HepG2 (cell line): ENCODE measurements around the gene ZNFX1. TPM values are rescaled to one million over a fixed set of nuclear protein-coding genes. Genes with fewer than 3 reads are reported as not detected.
"Not testable (repeated sequence)": the region's sequence is repeated elsewhere in the genome, so short reads cannot be mapped to it uniquely, and the experiment has no call there.

Experiments
- ATAC-seq: fragments of 200-7000 bp; cut with Tn5 transposase; 3 replicates; pipeline ENCODE4 v1.9.1; 2020; ENCODE audit warnings: mild to moderate bottlenecking, moderate library complexity
- BruUV-seq: library from RNA; stranded (reverse); fragments of 400-500 nt; replicated peaks from 2 replicates; lab custom pipeline; 2021; lab: Mats Ljungman, UMichigan
- CTCF ChIA-PET: fragments of 300-600 bp; formaldehyde crosslinking; extraction: SDS; loops from one replicate; lab custom pipeline; 2021; ENCODE audit warnings: low total read pairs, inconsistent platforms, low intra/inter-chr PET ratio; lab: Yijun Ruan, JAX
- POLR2A ChIA-PET: fragments of 350-600 bp; sonication (Branson Sonifier 250); formaldehyde crosslinking; loops from one replicate; lab custom pipeline; 2020; ENCODE audit warnings: antibody characterized with exemption, inconsistent platforms; lab: Yijun Ruan, JAX
- DNase-seq: peaks from one replicate; pipeline ENCODE4 v3.0.0-alpha.2; 2015; ENCODE audit warnings: low spot score
- FAIRE-seq: peaks from 3 replicates; lab custom pipeline; 2011; peaks lifted over from hg19 to GRCh38; lab: Jason Lieb, UNC
- H2AFZ ChIP-seq: one replicate; pipeline ENCODE4 v1.6.1; 2011; ENCODE audit warnings: low read length, inconsistent platforms
- H3K27ac ChIP-seq: fragments of 300-600 bp; 3 replicates; pipeline ENCODE4 v1.8.0; 2011; ENCODE audit warnings: mixed run types, mild to moderate bottlenecking, mixed read lengths, low read length, inconsistent platforms; ENCODE audit not compliant: insufficient read depth; ENCODE audit errors: extremely low read length
- H3K27me3 ChIP-seq, 2 experiments: fragments of 200-600 bp in 1 of 2; 2 replicates in 1 of 2; 3 replicates in 1 of 2; pipeline versions ENCODE4 v1.6.0 to v1.8.0; 2011; ENCODE audit warnings: low read length in 2 of 2, mild to moderate bottlenecking in 2 of 2, moderate library complexity in 2 of 2, inconsistent platforms in 1 of 2; ENCODE audit not compliant: insufficient read depth in 2 of 2, control insufficient read depth in 1 of 2
- H3K36me3 ChIP-seq, 2 experiments: fragments of 200-600 bp in 1 of 2; replicated peaks in 1 of 2; 2 replicates in 1 of 2; 3 replicates in 1 of 2; pipeline versions ENCODE4 v1.5.1 to v1.8.0; 2011; ENCODE audit warnings: low read length in 2 of 2, inconsistent platforms in 1 of 2; ENCODE audit not compliant: insufficient read depth in 2 of 2, control insufficient read depth in 1 of 2
- H3K4me1 ChIP-seq: 2 replicates; pipeline ENCODE4 v1.5.1; 2012; ENCODE audit warnings: low read length, inconsistent platforms; ENCODE audit not compliant: insufficient read depth
- H3K4me2 ChIP-seq: 2 replicates; pipeline ENCODE4 v1.6.0; 2011; ENCODE audit warnings: low read depth, low read length, inconsistent platforms
- H3K4me3 ChIP-seq, 3 experiments: fragments of 200-600 bp in 1 of 3; sonication (generic), shearing (Covaris generic) in 1 of 3; replicated peaks in 1 of 3; 2 replicates each; pipeline ENCODE4 v1.5.1; 2011 to 2016; ENCODE audit warnings: low read length in 3 of 3, inconsistent platforms in 2 of 3, low read depth in 2 of 3, mild to moderate bottlenecking in 2 of 3, control low read depth in 1 of 3, mixed read lengths in 1 of 3; ENCODE audit not compliant: insufficient read depth in 1 of 3
- H3K79me2 ChIP-seq: one replicate; pipeline ENCODE4 v1.6.1; 2011; ENCODE audit warnings: low read length, inconsistent platforms; ENCODE audit not compliant: insufficient read depth
- H3K9ac ChIP-seq: 2 replicates; pipeline ENCODE4 v1.6.0; 2011; ENCODE audit warnings: mild to moderate bottlenecking, low read depth, low read length, inconsistent platforms; ENCODE audit not compliant: insufficient read depth
- H3K9me3 ChIP-seq: 2 replicates; pipeline ENCODE4 v1.5.1; 2012; ENCODE audit warnings: mild to moderate bottlenecking, low read length
- H4K20me1 ChIP-seq: 2 replicates; pipeline ENCODE4 v1.6.0; 2011; ENCODE audit warnings: inconsistent platforms, mild to moderate bottlenecking, low read length, moderate library complexity; ENCODE audit not compliant: insufficient read depth
- FOSL2 ChIP-seq: sonication (generic); formaldehyde crosslinking; IDR thresholded peaks from 2 replicates; pipeline ENCODE4 v1.4.0; 2020; ENCODE audit warnings: missing genetic modification reagents
- SIN3B ChIP-seq: fragments of 150-350 bp; IDR thresholded peaks from 2 replicates; pipeline ENCODE4 v1.6.1; 2014; ENCODE audit warnings: low read length
- WGBS: methylation state at CpG from one replicate; pipeline ENCODE4 v1.1.6; 2017; ENCODE audit warnings: low lambda C conversion rate; 5-methylcytosine and 5-hydroxymethylcytosine counted together
- in situ Hi-C: cut with HindIII; loops from 2 replicates; pipeline ENCODE4 v1.10.0; 2017; ENCODE audit warnings: low pct_unique_long_range_greater_than_20kb; ENCODE audit not compliant: extremely low pct_ligation_motif_present
- intact Hi-C: fragments of 100-400 bp; cut with micrococcal nuclease; formaldehyde crosslinking; loops from one replicate; pipeline ENCODE4 v1.10.0; 2022; ENCODE audit not compliant: unreplicated experiment
- polyA plus RNA-seq, 8 experiments: library from polyadenylated mRNA; depleted of rRNA in 3 of 8; stranded (reverse) in 7 of 8; unstranded in 1 of 8; fragments of >200 nt; fragmentation: Illumina TruSeq in 4 of 8; extraction: Trizol in 4 of 8; gene quantifications; 2 replicates each; pipeline versions ENCODE4 v1.2.1 to v1.2.3, GENCODE V29; 2011 to 2016; ENCODE audit warnings: low read depth in 4 of 8, missing spikeins in 1 of 8, mixed read lengths in 1 of 8; ENCODE audit not compliant: insufficient read depth in 1 of 8
- total RNA-seq, 5 experiments: library from RNA; depleted of rRNA; stranded (reverse); fragments of >200 nt; fragmentation: Illumina TruSeq; extraction: Trizol; gene quantifications; 2 replicates each; pipeline ENCODE4 v1.2.3, GENCODE V29; 2016; ENCODE audit warnings: low read depth in 1 of 5

Gene ZNFX1
- total and polyA plus RNA-seq, 2 of the 13 experiments (the other 11 are each of a cell fraction or from before 2014, with no cell fraction given) = 2.9 to 11.1 TPM

- no peak overlapping the region for H3K4me2 ChIP-seq
- ATAC-seq = no peak
- intact Hi-C loops = no loop called here
- in situ Hi-C loops = no loop called here
- no peak overlapping the region for H3K4me3 ChIP-seq
- DNase-seq = no peak
- no TSS peak for BruUV-seq
- H3K79me2 ChIP-seq = no peaks in the 10 kb centered on the region
- H3K4me1 ChIP-seq = peaks cover 9% of the 10 kb centered on the region; the same call in 1 of the 2 replicates
- ChIA-PET CTCF (no interaction called here), POLR2A (no interaction called here)
- no peak overlapping the region for H2AFZ ChIP-seq
- H4K20me1 ChIP-seq = no peaks in the 10 kb centered on the region; the same call in 1 of the 2 replicates
- TF ChIP-seq SIN3B (no peak), FOSL2 (CRISPR knock-in tag) (no peak)
- no peak overlapping the region for H3K9ac ChIP-seq
- H3K27ac ChIP-seq = no peak overlapping the region
- 0 out of 2 replicates have a peak, but pooled peaks cover 1% of the 10 kb centered on the region for H3K9me3 ChIP-seq
- 0% methylated on average over 1 of the region's 1 CpG for WGBS
- H3K27me3 ChIP-seq = peaks cover 8 to 57% of the 10 kb centered on the region in 2 experiments; a peak in 4 of 5 replicates
- FAIRE-seq = no peak
- H3K36me3 ChIP-seq = no peaks in the 10 kb centered on the region
Observed at GRCh38 chr20:49315580-49315979, 37.7 kb upstream of the ZNFX1 start.

- intact Hi-C loops, ATAC-seq, H3K36me3 ChIP-seq, H3K4me3 ChIP-seq, DNase-seq, H3K79me2 ChIP-seq, H4K20me1 ChIP-seq, FAIRE-seq, H3K4me1 ChIP-seq, CTCF ChIA-PET, H2AFZ ChIP-seq, in situ Hi-C loops, H3K27ac ChIP-seq, H3K4me2 ChIP-seq, H3K9me3 ChIP-seq, H3K9ac ChIP-seq, BruUV-seq: not testable (repeated sequence)
- H3K27me3 ChIP-seq = peaks cover 8 to 61% of the 10 kb centered on the region in 2 experiments; a peak in 4 of 5 replicates
- WGBS = 2% methylated on average over 2 of the region's 2 CpGs
- POLR2A ChIA-PET = interaction anchor here (0.8 kb wide), 1 partner anchor 36 kb away, joined by 3 read pairs; the partner anchor contains the start of gene ZNFX1
Observed at GRCh38 chr20:49314052-49314451, 36.2 kb upstream of the ZNFX1 start.
